ENCODE results near the gene SLC39A2. TPM values are rescaled to one million over a fixed set of nuclear protein-coding genes. Genes with fewer than 3 reads are reported as not detected.

Gene SLC39A2
- total RNA-seq, 1 donor from 2014 or later, result not detected

DNA sequence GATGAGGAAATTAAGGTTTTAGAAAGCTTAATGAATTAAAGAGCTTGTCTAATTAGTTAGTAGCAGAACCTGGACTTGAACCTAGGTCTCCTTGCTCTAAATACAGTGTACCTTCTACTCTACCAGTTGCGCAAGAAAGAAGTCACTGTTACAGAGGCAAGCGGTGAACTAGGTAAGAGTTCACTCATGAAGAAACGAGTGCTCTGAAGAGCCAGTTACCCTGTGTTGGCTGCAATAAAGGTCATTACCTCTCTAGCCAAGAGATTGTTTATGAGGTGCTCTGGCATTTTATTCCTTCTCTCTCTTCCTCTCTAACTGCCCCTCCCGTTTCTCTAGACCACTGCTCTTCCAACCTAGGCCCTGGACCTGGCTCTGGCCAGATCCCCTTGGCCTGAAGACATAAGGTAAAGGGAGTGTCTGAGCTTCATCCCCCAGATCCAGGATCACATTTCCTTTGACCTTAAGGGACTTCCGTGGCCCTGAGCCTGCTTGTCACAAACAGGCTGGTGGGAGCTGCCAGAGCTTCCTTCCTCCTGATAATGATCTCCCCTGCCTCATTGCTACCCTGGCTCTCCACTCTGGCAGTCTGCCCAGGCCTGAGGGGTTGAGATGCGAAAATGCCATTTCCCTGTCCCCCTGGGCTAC, 45.0 kb downstream of the SLC39A2 start:
- no peak for DNase-seq (ENCODE audit: low spot score)

DNA sequence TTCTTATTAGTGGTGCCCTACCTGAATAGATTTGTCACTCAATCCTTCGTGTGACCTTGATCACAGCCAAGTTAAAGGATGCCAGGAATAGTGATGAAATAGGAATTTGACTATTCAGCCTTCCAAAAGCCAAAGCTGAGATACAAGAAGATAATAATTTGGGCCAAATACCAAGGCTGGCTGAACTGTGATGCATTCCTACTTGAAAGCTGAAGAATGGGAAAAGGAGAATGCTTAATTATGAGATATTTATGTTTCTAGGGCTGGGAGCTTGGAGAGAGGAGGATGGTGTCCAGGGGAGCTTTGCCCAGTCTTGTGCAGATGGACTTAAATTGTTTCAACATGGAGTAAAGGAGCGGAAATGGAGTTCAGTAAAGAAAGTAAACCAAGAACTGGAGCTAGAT, 48.3 kb downstream of the SLC39A2 start:
- no peak for DNase-seq (ENCODE audit: low spot score)

DNA sequence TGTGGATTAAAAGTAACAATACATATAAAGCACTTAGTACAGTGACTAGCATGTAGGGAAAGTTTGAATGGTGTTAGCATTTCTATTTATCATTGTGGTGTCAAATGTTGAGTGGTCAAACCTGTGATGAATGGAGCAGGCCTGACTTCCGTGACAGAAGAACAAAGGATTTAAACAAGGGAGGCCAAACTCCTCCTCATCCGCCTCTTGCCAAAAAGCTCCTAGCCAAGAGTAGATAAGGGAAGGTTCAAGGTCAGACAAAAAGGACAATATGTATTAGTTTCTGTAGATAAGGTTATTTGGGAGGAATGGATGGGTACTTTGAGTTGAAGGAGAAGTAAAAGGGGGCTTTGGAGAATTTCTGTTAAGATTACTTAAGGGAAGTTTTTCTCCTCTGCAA, 49.5 kb downstream of the SLC39A2 start:
- no peak for DNase-seq (ENCODE audit: low spot score)

DNA sequence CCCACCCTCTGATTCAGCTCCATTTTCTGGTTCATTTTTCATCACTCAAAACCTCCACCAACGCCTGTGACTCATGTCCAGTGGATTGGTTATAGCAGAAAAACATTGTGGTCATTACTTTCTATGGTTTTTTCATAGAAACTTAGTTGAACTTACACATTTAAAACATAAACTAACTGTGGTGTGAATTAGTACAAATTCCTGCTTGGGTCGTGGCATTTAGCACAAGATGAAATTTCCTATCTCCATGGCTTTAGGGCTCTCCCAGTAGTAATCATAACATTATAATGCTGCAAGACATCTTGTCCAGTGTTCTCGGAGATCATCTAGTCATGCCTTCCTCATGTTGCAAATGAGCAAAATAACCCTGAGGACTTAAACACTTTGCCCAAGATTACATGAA, 50.2 kb downstream of the SLC39A2 start:
- no peak for DNase-seq (ENCODE audit: low spot score)

DNA sequence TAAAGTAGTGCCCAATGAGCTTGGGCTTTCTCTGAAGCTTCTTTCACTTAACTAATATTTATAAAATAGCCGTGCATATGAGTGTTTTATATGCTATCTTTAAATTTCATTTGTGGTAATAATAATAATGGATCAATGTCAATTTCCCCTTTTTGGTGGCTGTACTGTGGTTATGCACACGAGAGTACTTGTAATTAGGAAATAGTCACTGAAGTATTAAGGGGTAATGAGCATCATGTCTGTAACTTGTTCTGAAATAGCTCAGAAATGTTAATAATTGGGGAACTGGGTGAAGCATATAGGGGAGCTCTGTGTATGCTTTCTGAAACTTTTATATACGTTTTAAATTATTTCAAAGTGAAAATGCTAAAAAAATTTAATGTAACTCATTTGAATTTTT, 51.5 kb downstream of the SLC39A2 start:
- DNase-seq (ENCODE audit: low spot score), result no peak

Small RNAs within 50 kb of the gene (microRNA-seq; reads per million reads assigned to microRNA genes)
- gene MIR6717 (ENCODE audit: borderline number of aligned reads), result not detected

Other genes starting within 250 kb of the SLC39A2 start
- not detected for gene EDDM3B, start 230.9 kb upstream of the SLC39A2 start, total RNA-seq
- 19.3 TPM for gene RNASE6, start 218.0 kb upstream of the SLC39A2 start, total RNA-seq
- 641 TPM for gene RNASE1, start 196.4 kb upstream of the SLC39A2 start, total RNA-seq
- gene RNASE3, start 107.9 kb upstream of the SLC39A2 start, total RNA-seq, result 0.80 TPM
- 8.7 TPM for gene RNASE2, start 43.8 kb upstream of the SLC39A2 start, total RNA-seq
- 31.6 TPM for gene METTL17, start 9.3 kb upstream of the SLC39A2 start, total RNA-seq
- 120 TPM for gene NDRG2, start 25.8 kb downstream of the SLC39A2 start, total RNA-seq
- gene TPPP2, start 30.9 kb downstream of the SLC39A2 start, total RNA-seq, result not detected
- gene RNASE13, start 35.5 kb downstream of the SLC39A2 start, total RNA-seq, result not detected
- 0.39 TPM for gene RNASE7, start 43.1 kb downstream of the SLC39A2 start, total RNA-seq
- gene RNASE8, start 58.5 kb downstream of the SLC39A2 start, total RNA-seq, result not detected
- gene ARHGEF40, start 71.0 kb downstream of the SLC39A2 start, total RNA-seq, result 81.1 TPM
- gene ZNF219, start 99.4 kb downstream of the SLC39A2 start, total RNA-seq, result 80.6 TPM
- gene TMEM253, start 101.8 kb downstream of the SLC39A2 start, total RNA-seq, result 2.2 TPM
- gene OR5AU1, start 156.8 kb downstream of the SLC39A2 start, total RNA-seq, result not detected

Data from mesenteric fat pad (tissue), 1 donor.